ENCODE data around the gene IDUA.

DNA sequence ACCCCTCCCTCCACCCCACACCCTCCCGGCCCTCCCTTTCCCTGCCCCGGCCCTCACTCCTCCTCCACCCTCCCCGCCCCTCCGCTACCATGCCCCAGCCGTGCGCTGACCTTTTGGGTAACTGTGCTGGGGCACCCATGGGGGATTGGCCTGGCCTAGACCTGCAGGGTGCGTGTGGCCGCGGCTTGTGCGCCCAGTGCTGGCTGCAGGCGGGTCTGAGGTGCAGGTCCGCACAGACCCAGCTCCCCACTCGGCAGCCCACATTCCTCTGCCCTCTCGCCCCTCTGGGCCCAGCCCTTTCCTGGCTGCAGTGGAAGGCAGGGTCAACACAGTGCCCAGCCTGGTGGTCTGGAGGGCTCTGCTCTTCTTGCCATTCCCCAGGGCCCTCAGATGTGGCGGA, 49.3 kb downstream of the IDUA start:
- TF ChIP-seq, protein P1, sequence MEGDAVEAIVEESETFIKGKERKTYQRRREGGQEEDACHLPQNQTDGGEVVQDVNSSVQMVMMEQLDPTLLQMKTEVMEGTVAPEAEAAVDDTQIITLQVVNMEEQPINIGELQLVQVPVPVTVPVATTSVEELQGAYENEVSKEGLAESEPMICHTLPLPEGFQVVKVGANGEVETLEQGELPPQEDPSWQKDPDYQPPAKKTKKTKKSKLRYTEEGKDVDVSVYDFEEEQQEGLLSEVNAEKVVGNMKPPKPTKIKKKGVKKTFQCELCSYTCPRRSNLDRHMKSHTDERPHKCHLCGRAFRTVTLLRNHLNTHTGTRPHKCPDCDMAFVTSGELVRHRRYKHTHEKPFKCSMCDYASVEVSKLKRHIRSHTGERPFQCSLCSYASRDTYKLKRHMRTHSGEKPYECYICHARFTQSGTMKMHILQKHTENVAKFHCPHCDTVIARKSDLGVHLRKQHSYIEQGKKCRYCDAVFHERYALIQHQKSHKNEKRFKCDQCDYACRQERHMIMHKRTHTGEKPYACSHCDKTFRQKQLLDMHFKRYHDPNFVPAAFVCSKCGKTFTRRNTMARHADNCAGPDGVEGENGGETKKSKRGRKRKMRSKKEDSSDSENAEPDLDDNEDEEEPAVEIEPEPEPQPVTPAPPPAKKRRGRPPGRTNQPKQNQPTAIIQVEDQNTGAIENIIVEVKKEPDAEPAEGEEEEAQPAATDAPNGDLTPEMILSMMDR (IDR thresholded peaks at IDR 0.05) = no peak
- TF ChIP-seq POLR2A (IDR thresholded peaks at IDR 0.05) = no peak

Measured in Peyer's patch (tissue), 4 donors.